GM12872 (cell line): ENCODE measurements around the gene CEACAM21.

Experiments
- TF ChIP-seq, protein P1 (sequence below): IDR thresholded peaks from 3 replicates; pipeline ENCODE4 v1.5.1; 2011; ENCODE audit warnings: low read depth, mild to moderate bottlenecking, low read length, moderate library complexity; ENCODE audit not compliant: insufficient read depth

CEACAM21 gene

DNA sequence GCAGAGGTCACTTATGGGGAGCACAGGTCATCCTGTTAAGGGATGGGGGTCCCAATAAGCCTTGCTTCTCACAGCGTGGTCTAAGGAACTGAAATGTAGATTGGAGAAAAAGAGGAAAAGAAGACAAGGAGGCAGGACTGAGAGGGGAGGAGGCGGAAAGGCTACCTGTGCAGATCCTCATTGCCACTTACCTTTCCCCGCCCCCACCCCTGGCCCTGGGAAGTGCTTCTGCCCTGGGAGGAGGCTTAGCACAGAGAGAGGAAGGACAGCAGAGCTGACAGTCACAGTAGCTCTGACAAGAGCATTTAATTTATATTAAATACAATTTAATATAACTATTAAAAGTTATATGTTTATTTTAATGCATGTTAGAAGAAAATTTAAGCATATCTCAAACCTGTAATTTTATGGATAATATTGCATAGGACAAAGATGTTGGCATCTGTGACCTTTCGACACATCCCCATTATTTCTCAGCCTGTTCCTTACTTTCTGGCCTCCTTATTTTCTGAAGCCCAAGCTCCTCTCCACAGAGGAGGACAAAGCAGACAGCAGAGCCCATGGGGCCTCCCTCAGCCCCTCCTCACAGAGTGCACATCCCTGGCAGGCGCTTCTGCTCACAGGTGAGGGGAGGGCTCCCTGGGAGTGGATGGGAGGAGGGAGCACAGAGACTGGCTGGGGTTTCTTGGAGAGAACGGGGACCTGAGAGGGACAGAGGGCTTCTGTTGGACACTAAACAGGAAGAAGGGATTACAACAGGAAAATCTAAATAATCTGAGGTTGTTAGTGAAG lies 23.4 kb downstream of the CEACAM21 start:
- TF ChIP-seq, protein P1, sequence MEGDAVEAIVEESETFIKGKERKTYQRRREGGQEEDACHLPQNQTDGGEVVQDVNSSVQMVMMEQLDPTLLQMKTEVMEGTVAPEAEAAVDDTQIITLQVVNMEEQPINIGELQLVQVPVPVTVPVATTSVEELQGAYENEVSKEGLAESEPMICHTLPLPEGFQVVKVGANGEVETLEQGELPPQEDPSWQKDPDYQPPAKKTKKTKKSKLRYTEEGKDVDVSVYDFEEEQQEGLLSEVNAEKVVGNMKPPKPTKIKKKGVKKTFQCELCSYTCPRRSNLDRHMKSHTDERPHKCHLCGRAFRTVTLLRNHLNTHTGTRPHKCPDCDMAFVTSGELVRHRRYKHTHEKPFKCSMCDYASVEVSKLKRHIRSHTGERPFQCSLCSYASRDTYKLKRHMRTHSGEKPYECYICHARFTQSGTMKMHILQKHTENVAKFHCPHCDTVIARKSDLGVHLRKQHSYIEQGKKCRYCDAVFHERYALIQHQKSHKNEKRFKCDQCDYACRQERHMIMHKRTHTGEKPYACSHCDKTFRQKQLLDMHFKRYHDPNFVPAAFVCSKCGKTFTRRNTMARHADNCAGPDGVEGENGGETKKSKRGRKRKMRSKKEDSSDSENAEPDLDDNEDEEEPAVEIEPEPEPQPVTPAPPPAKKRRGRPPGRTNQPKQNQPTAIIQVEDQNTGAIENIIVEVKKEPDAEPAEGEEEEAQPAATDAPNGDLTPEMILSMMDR = no peak

DNA sequence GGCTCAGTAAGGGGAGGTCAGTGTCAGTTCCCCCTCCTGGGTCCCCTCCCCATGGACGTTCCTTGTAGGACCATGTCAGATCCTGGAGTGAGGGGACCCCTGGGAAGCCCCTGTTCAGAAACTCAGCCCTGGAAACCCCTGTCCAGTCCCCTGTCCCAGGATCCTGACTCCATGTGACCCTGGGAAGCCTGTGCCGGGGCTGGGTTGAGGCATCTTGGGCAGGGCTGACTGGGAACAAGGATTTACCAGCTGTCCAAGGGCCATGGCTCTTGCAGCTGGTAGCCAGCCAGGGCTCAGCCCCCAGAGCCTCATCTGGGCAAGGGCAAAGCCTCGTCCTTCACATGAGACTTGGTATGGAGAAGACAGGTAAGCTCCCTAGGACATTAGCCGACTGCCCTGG lies 25.8 kb downstream of the CEACAM21 start:
- TF ChIP-seq, protein P1 = no peak

DNA sequence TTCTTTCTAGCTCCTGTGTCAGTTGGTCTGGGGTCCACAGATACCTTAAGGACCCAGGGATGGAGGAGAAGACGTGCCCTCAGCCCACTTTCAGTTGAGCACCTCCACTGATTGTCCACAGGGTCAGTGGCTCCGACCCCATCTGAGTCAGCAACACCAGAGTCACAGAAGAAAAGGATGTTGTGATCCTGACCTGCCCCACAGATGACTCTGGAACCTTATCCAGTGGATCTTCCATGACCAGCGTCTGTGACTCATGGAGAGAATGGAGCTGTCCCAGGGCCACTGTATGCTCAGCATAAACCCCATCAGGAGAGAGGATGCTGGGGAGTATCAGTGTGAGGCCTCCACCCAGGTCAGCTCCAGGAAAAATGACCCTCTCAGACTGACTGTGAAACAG lies 28.9 kb downstream of the CEACAM21 start:
- TF ChIP-seq, protein P1 = no peak

DNA sequence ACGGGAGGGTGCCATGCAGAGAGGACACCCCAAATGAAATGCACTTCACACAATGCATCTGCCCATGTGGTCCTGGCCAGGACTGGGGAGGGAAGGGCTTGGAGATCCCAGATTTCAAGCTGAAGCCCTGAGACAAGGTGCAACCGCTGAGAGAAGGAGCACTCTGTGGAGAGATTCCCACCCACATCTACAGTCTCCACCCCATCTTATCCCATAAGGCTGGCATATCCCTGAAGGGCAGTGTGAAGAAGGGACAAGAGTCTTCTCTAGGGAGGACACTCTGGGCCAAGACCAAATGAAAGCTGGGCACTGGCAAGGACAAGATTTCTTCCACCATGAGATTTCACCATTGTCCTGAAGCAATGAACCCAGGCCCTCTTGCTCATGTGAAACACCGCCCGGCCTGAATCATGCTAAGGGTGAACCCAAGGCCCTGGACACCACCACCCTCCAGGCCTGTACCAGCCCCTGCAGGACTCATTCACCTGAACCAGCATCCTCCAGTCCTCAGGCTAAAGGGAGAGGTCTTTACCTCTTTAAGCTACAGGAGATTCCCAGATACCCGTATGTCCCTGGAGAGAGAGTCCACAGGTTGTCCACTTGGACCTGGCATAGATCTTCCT lies 30.4 kb downstream of the CEACAM21 start:
- TF ChIP-seq, protein P1 = no peak

DNA sequence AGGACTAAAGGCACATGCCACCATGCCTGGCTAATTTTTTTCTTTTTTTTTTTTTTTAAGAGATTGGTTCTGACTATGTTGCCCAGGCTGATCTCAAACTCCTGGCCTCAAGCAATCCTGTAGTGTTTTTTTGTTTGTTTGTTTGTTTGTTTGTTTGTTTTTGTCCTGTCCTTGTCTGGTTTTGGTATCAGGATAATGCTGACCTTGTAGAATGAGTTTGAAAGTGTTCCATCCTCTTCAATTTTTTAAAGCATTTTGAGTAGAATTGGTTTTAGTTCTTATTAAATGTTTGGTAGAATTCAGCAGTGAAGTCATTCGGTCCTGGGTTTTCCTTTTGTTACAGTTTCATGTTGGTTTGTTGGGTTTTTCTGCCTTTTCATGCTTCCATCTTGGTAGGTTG lies 31.7 kb downstream of the CEACAM21 start:
- TF ChIP-seq, protein P1 = no peak

DNA sequence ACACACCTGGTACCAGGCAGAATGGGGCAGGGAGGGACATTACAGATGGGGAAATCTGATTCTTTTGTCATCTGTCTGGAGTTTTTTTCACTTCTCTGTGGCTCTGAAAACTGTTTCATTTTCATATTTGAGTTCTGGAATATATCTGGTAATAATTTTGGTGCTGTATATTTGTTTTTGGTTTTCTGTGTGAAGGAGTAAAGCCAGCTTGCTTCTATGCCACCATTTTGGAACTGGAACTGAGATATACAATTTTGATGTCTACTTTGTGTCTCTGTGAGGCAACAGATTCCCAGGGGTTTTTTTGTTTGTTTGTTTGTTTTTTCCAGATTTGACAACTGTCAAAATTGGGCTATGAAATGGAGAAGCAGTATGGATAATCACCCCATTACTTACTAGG lies 34.8 kb downstream of the CEACAM21 start:
- TF ChIP-seq, protein P1 = no peak

DNA sequence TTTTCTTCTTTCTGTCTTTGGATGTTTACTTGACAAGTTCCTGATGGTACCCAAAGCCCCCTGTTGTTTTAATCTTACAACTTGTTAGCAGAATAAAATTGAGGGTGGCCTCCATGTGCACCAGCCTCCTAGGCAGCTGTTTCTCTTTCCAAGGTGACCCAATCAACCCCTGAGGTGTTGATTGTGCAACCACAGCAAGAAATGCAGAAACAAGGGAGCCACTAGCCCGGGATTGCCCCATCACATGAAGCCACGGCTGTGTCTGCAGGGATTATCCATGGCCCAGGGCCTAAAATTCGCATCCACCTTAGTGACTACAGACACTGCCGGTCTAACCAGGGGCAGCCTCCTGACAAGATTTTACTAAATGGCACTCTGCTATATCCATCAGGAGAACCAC lies 36.5 kb downstream of the CEACAM21 start:
- TF ChIP-seq, protein P1 = no peak
